Measurements from ENCODE around the gene CEP164.
"Not testable (repeated sequence)": the region's sequence is repeated elsewhere in the genome, so short reads cannot be mapped to it uniquely, and the experiment has no call there.

CEP164 gene

DNA sequence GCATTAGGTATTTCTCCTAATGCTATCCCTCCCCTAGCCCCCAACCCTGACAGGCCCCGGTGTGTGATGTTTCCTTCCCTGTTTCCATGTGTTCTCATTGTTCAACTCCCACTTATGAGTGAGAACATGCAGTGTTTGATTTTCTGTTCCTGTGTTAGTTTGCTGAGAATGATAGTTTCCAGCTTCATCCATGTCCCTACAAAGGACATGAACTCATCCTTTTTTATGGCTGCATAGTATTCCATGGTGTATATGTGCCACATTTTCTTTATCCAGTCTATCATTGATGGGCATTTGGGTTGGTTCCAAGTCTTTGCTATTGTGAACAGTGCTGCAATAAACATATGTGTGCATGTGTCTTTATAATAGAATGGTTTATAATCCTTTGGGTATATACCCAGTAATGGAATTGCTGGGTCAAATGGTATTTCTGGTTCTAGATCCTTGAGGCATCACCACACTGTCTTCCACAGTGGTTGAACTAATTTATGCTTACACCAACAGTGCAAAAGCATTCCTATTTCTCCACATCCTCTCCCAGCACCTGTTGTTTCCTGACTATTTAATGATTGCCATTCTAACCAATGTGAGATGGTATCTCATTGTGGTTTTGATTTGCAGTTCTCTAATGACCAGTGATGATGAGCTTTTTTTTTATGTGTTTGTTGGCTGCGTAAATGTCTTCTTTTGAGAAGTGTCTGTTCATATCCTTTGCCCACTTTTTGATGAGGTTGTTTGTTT lies 71.6 kb downstream of the CEP164 start:
- DNase-seq: not testable (repeated sequence)

DNA sequence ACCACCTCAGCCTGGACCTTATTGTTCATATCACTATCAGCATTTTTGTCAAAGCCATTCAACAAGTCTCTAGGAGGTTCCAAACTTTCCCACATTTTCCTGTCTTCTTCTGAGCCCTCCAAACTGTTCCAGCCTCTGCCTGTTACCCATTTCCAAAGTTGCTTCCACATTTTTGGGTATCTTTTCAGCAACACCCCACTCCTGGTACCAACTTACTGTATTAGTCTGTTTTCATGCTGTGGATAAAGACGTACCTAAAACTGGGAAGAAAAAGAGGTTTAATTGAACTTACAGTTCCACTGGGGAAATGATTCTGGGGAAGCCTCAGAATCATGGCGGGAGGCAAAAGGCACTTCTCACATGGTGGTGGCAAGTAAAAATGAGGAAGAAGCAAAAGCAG lies 78.2 kb downstream of the CEP164 start:
- DNase-seq: not testable (repeated sequence)

DNA sequence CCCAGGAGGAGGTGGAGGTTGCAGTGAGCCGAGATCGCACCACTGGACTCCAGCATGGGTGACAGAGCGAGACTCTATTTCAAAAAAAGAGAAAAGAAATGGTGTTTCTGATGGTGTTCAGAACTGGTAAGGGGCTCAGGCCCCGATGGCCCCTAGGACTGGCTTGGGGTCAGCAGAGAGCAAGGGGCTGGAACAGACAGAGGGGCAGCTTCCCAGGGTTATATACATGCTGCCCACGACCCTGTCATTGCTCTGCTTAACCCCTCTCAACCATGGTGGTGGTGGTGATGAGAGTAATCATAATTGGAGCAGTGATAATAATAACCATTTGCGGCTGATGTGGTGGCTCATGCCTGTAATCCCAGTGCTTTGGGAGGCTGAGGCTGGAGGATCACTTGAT lies 79.4 kb downstream of the CEP164 start:
- no peak for DNase-seq

DNA sequence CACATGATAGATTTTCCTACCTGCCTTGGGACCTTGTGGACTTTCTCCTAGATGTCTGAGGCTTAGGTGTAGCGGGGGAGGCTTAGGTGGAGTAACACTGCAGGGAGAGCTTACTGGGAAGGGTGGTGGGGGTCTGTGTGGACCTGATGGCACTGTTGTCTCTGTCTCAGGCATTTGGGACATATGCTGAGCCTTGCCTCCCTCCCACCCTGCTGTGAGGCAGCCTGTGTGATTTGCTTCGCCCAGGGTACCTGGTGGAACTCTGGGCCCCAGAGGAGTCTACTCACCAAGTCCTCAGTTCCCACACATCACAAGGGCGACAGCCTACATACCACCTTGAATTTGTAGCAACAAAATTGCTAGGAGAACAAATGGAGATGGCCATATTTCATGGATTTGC lies 80.7 kb downstream of the CEP164 start:
- no peak for DNase-seq

DNA sequence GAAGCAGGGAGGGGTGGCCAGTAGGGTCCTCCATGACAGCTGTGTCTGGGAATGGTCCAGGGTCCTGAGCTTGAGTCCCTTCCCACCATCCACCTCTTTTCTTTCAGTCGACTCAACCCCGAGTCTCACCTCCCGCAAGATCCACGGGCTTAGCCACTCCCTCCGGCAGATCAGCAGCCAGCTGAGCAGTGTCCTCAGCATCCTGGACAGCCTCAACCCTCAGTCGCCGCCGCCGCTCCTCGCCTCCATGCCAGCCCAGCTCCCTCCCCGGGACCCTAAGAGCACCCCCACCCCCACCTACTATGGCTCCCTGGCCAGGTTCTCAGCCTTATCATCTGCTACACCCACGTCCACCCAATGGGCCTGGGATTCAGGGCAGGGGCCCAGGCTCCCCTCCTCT lies 81.9 kb downstream of the CEP164 start:
- DNase-seq: no peak

DNA sequence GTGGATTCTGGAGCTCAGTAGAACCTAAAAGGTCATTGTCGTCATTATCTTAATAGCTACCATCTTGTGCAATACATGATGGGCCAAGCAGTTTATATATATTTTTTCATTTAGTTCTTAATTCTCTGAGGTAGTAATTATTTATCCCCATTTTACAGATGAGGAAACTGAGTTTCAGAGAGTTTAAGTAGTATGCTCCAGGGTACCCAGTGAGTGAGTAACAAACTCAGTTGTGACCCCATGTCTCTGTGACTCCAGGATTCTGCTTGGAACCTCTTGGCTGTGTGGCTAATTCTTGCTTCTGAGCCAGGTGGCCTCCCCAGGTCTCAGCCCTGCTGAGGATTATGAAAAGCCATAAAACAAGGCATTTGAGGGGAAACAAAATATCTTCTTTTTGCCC lies 82.6 kb downstream of the CEP164 start:
- DNase-seq: no peak

DNA sequence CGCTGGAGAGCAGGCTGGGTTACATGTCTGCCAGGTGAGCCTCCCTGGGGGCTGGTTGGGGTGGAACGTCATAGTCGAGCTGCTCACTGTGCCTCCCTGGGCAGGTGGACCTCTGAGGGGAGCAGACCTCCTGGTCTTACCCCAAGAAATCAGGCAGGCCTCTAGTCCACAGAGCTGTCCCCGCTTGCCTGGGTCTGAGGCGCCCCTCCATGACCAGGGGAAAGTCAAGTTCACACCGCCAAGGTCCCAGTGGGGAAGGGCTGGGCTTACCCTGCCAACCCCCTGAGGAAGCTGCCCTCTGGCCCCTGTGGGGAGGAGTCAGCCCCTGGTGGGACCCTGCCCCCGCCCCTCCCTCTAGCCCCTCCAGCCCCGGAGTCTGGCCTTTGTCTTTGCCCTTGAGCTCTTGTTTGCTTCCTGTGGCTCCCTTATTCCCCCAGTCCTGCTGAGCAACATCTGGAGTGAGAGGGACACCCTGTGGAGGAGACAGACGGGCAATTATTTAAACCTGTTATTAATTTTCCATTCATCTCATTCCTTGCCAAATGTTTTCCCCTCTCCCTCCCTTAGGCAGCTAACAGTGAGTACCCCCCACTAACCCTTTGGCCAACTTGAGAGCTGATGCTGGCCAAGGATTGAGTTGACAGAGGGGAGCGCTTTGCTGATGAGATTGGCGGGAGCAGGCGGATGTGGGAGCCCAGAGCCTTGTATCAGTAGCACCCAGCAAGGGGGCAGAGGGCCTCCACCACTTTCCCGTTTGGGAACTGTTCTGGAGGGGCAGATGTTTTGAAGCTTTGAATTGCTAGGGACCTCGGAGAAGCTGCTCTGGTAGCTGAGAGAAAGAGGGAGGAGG lies 83.4 kb downstream of the CEP164 start:
- no peak for DNase-seq

DNA sequence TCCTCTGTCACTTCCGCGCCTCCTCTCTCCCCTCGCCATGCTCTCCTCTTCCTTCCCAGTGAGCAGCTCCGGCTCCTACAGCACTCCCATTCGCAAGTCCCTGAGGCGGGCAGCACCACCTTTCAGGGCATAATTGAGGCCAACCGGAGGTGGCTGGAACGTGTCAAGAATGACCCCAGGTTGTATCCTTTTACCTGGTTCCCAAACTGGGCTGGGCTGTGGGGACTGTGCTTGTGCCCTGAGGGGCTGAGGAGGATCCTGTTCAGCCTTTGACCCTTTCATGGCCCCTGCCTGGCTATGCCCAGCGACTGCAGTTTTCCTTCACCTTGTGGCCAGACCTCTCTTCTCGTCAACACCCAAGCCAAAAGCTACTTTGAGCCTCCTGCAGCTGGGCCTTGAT lies 84.1 kb downstream of the CEP164 start:
- DNase-seq: no peak

DNA sequence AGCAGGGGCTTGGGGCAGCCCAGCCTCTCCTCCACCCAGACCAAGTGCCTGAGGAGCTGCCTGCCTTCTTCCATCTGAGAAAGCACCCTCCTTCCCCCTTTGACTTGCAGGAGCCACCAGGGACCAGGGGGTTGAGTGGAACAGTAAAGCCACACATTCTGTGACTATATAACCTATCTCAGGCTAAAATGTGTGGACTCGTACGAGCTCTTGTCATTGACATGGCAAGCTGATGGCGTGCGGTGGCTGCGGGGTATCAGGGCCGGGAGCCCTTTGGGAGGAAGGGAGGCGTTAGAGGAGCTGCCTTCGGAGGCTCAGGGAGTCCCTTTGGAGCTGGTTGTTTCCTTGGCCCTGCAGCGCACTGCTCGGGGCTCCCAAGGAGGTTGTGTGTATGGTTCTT lies 84.5 kb downstream of the CEP164 start:
- no peak for DNase-seq

DNA sequence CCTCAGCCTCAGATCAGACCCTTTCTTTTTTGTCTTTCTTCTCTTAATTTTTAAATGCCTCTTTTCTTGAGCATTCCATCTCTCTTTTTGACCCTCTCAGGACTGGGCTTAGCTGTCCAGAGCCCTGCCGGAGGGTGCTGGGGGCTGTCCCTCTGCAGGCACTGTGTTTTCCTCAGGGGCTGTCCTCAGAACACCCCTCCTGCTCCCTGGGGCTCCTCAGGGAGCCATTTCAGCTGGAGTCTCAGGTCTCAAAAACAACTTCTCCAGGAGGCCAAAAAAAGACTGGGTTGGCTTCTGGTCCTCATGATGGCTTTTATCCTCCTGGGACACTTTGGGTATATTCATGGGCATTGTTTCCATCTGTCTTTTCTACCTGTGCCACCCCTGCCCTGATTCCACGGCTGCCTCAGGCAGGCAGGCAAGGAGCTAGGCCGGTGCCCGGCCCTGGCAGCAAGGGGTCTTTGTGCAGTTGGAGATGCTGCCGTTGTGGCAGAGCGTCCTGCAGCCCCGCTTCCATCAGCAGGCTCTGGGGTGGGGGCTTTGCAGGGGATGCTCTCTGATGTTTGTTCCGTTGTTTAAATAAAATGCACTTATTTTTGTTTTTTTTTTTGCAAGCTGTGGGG lies 85.1 kb downstream of the CEP164 start:
- no peak for DNase-seq

DNA sequence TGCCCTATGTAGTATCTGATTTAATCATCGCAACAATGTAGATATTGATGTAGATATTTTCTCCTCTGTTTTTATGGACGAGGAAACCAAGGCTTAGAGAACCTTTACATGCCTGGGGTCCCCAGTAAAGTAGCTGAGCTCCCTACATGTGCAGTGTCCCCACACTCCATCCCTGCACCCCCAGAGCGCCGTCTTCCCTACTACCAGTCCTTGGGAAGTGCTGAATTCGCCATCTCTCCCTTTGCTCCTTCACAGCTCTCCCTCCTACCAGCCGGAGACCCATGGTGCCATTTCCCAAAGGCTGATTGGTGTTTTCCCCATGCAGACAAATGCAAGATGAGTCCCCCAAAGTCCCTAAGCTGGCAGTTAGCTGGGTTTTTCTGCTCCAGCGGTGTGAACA lies 86.0 kb downstream of the CEP164 start:
- no peak for DNase-seq

DNA sequence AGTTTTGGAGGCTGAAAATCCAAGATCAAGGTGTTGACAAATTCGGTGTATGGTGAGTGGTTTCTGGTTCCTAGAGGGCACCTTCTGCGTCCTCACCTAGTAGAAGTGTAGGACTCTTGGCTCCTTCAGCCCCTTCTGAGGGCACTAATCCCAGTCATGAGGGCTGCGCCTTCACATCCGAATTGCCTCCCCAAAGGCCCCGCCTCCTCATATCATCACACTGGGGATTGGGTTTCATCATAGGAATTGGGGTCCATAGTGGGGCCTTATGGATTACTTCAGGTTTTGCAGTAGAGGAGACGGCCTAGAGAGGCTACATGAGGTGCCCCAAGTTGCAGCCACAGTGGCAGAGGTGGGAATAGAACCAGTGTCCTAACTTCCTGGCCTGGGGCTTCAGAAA lies 87.1 kb downstream of the CEP164 start:
- no peak for DNase-seq

DNA sequence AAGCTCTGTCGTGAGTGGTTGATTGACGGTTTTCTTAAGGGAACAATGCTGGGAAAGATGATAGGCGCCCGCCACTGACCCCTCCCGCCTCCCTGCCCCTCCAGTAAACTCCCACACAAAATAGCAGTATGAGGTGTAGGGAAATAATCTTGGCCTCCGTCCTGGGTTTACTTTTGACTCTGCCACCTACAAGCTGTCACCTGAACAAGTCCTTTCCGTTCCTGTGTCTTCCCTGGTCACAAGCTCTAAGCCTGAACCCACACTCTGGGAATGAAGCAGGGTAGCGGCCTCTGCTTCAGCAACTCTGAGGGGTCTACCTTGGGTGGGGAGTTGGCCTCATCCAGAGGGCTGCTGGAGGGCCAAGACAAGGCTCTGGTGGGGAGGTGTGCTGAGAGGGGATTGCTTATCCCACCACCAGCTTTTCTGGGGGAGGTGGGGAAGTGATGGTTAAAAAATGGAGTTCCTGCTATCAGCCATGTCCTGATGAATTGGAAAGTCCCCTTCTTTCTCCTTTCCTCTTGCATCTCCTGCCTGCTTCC lies 87.8 kb downstream of the CEP164 start:
- DNase-seq: no peak

DNA sequence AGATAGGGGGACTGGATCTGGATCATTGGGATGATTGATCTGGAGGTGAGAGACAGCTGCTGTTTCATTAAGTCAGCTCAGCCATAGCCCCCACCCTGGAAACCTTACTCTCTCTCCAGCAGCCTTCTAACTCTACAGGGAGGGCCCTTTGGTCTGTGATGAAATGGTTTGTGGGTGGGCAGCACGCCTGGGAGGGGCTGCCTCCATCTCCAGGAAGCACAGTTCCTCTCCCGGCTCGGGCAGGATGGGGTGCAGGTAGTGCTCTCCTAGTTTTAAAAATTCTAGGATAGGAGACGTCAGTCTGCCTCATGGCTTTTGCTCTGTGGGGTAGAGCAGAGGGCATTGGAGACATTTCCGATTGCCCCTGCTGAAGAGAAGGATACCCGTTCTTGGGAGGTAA lies 89.7 kb downstream of the CEP164 start:
- DNase-seq: no peak

DNA sequence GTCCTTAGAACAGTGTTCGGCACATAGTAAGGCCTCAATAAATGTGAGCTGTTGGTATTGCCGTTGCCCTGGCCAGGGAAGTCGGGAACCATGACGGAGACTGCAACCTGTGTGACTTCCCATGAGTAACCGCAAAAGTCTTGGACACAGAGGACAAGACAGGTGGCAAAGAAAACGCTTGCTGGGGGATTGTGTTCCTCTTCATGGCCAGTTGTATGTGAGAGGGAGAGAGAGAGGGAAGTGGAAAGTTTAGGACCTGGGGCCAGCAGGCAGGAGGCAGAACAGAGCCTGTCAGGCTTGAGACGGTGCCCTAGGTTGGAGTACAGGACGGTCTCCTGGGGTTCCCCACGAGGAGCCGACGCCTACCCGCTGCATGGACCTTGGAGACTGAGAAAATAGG lies 90.2 kb downstream of the CEP164 start:
- DNase-seq: no peak

DNA sequence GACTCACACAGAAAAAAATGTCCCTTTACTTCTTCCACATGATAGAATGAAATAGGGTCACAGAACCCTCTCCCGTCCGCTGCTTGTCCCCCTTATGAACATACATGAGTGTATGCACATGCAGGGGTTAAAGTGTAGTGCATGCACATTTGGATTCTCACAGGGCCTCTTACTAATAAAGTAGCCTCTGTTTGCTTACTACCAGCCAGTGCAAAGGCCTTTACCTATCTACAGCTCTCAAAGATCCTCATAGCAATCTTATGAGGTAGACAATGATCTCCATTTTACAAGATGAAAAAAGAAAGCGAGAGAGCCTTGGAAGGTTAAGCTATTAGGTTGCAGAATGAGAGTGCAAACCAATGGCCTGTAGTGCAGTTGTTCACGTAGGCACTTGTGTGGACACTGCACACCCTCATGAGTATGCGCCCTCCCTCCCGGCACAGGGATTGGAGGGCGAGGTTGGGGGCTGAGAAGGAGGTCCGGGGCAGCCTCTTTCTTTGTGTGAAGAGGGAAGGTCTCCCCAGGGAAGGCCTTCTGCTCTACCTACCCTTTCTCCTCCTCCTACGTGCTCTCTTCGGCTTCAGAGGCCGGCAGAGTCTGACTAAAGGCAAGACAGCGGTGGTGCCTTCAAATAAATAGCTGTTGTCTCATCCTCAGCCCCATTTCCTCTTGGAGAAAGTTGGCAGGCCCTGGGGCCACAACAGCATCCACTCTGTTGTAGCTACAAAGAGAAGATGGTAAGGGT lies 91.3 kb downstream of the CEP164 start:
- DNase-seq: no peak

DNA sequence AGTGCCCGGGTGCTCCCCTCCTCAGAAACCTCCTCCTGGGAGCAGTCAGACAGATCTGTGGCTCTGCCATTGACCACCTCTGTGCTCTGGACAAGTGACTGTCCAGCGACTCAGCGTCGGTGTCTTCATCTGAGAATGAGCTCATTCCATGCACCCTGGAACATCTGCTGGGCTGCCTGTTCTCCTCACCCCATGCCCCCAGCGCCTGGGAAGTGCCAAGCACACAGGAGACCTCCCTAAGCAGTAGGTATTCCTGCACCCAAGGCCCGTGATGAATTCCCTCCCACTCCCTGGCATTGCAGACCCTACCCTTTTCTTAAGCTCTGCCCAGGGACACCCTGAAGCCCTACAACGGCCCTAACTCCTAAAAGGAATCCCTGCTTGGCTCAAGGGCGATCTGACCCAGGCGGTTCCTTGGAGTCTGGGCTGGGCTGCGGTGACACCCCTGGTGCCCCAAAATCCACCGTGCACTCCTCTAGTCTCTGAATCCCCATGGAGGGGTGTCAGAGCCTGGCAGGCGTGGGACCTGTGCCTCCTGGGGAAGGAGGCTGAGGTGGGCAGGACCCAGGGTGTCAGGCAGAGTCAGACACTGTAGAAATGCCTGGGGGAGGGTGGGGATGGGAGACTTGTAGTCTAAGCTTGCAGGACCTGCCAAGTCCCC lies 92.0 kb downstream of the CEP164 start:
- no peak for DNase-seq

DNA sequence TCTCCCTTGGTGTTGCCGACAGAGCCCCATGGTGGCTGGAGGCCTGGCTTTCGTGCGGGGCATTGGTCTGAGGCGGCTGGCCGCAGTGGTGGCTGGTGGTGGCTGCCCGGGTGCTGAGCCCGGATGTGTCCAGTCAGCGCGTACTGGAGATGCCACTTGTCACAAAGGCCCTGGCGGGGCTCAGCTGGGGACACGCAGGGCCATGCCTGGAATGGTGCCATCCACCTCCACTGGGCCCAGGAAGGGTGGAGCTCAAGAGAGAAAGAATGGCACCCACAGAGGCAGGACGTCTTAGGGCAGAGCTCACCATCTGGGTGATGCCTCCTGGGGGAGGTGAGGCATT lies 92.5 kb downstream of the CEP164 start:
- DNase-seq: no peak

DNA sequence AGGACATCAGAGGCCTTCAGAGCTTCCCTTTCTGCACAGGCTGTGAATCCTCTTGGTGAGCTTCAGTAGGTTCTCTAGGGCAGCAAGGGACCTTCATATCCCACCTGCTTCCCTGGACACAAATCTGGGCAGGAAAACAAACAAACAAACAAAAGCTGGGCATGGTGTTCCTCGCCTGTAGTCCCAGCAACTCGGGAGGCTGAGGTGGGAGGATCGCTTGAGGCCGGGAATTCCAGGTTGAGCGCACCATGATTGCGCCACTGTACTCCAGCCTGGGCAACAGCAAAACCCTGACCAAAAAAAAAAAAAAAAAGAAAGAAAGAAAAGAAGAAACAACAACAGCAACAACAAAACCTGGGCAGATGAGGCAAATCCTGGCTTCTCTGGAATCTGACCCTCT lies 92.9 kb downstream of the CEP164 start:
- no peak for DNase-seq

DNA sequence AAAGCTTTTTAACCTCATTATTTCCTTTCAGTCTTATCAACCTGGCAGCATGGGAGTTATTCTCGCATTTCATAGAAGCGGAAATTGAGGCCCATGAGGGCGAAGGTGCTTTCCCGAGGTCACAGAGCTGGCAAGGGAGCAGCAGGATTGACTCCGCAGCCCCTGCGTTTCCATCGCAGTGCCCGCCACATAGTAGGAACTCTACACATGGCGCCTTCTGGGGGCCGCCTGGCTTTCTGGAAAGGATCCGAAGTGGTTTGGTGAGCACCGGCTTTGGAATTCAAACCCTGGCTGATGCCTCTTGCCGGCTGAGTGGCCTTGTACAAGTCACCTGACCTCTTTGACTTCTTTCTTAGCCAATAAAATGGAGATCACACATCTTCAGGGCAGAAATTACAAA lies 93.4 kb downstream of the CEP164 start:
- DNase-seq: peak; percentile 8

DNA sequence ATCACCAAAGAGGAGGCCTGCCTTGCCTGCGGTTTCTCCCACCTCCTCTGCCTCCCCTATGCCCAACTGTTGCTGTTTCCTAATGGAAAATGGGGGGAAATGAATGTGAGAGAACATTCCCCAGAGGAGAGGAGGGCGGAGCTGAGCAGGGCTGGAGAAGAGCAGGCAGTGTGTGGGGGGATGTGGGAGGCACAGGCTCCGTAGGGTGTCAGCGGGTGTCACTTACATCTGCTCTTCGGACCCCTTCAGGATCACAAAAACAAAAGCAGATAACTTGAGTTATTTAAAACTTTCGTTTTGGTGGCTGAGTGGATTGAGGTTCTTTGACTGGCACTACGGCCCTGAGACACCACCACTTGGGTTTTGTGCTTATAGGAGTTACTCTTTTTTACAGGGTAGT lies 93.8 kb downstream of the CEP164 start:
- DNase-seq: no peak

DNA sequence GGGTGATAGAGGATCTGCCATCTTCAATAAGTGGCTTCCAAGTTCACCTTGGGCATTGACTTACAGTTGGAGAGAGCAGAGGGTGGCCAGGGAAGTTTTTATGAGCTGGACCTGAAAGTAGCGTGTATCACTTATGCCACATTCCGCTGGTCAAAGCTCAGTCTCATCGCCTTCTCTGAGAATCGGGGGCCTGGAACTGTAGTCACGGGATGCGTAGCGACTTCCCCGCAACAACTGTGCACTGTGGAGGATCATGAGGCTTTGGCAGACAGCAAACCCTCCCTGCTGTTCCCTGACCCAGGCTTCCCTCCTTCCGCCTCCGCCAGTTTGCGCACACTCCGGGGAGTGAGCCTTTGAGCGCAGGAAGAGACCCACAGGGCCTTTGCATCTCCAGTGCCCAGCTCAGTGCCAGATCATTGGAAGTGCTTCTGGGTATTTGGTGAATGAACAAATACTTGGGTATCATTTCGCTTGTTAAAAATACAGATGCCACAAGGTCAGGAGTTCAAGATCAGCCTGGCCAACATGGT lies 95.5 kb downstream of the CEP164 start:
- no peak for DNase-seq

Data from fibroblast of skin of right biceps (primary cell).